HEK293 (cell line): ENCODE results near the gene SLC18A3.

Experiments used
- CTCF ChIA-PET: fragments of 350-600 bp; formaldehyde crosslinking; extraction: SDS; loops from one replicate; lab custom pipeline; 2021; ENCODE audit warnings: antibody characterized with exemption; lab: Yijun Ruan, JAX
- POLR2A ChIA-PET: fragments of 300-600 bp; formaldehyde crosslinking; extraction: SDS; loops from one replicate; lab custom pipeline; 2020; ENCODE audit warnings: antibody characterized with exemption, inconsistent platforms; lab: Yijun Ruan, JAX
- H3K27ac ChIP-seq: fragments of 200-500 bp; sonication (Bioruptor generic); 2 replicates; pipeline ENCODE4 v1.5.1; 2014; ENCODE audit warnings: low read depth, low read length, control low read depth, inconsistent platforms; ENCODE audit errors: extremely low read depth
- H3K36me3 ChIP-seq, 2 experiments: fragments of 200-500 bp in 1 of 2; sonication (Bioruptor generic) in 1 of 2; 1 replicate in 1 of 2; 2 replicates in 1 of 2; pipeline ENCODE4 v1.5.1; 2014 to 2017; ENCODE audit warnings: inconsistent platforms in 2 of 2, low read length in 2 of 2; ENCODE audit not compliant: control insufficient read depth in 2 of 2, insufficient read depth in 1 of 2
- H3K4me1 ChIP-seq: fragments of 200-500 bp; sonication (Bioruptor generic); 2 replicates; pipeline ENCODE4 v1.5.1; 2014; ENCODE audit warnings: mild to moderate bottlenecking, low read length, inconsistent platforms; ENCODE audit not compliant: control insufficient read depth, insufficient read depth
- H3K4me3 ChIP-seq: 2 replicates; pipeline ENCODE4 v1.5.1; 2011; ENCODE audit warnings: low read depth, mild to moderate bottlenecking, control low read depth, low read length, moderate library complexity
- H3K9me3 ChIP-seq: fragments of 200-500 bp; sonication (Bioruptor generic); 2 replicates; pipeline ENCODE4 v1.5.1; 2014; ENCODE audit warnings: low read depth, low read length, inconsistent platforms; ENCODE audit not compliant: control insufficient read depth, insufficient read depth
- BCL6B ChIP-seq: fragments of 450-650 bp; formaldehyde crosslinking; IDR thresholded peaks from 2 replicates; pipeline ENCODE4 v1.5.1; 2017; ENCODE audit warnings: missing biosample characterization, missing genetic modification characterization
- FEZF1 ChIP-seq: fragments of 450-650 bp; formaldehyde crosslinking; IDR thresholded peaks from 2 replicates; pipeline ENCODE4 v1.5.1; 2016; ENCODE audit warnings: missing biosample characterization, missing genetic modification characterization
- GLI4 ChIP-seq: fragments of 450-650 bp; formaldehyde crosslinking; IDR thresholded peaks from 2 replicates; pipeline ENCODE4 v1.5.1; 2016; ENCODE audit warnings: missing biosample characterization, missing genetic modification characterization
- IKZF3 ChIP-seq: fragments of 450-650 bp; IDR thresholded peaks from 2 replicates; pipeline ENCODE4 v1.5.0; 2018; ENCODE audit warnings: missing biosample characterization, mild to moderate bottlenecking, missing genetic modification characterization, moderate library complexity
- KLF10 ChIP-seq: fragments of 450-650 bp; IDR thresholded peaks from 2 replicates; pipeline ENCODE4 v1.5.1; 2018; ENCODE audit warnings: missing biosample characterization, mild to moderate bottlenecking, missing genetic modification characterization
- MZF1 ChIP-seq: fragments of 450-650 bp; formaldehyde crosslinking; IDR thresholded peaks from 2 replicates; pipeline ENCODE4 v1.5.1; 2017; ENCODE audit warnings: missing biosample characterization, missing genetic modification characterization, borderline replicate concordance
- PBX3 ChIP-seq: sonication (generic); formaldehyde crosslinking; IDR thresholded peaks from 2 replicates; pipeline ENCODE4 v1.8.1; 2022; ENCODE audit warnings: mild to moderate bottlenecking, moderate library complexity, missing genetic modification reagents
- SCRT1 ChIP-seq: fragments of 450-650 bp; formaldehyde crosslinking; IDR thresholded peaks from 2 replicates; pipeline ENCODE4 v1.5.1; 2016; ENCODE audit warnings: missing biosample characterization, missing genetic modification characterization, borderline replicate concordance
- SETDB1 ChIP-seq: IDR thresholded peaks from one replicate; pipeline ENCODE4 v1.6.1; 2017; ENCODE audit warnings: mild to moderate bottlenecking, low read length, moderate library complexity, mixed read lengths; ENCODE audit not compliant: insufficient read length
- SP2 ChIP-seq: fragments of 450-650 bp; formaldehyde crosslinking; IDR thresholded peaks from 2 replicates; pipeline ENCODE4 v1.5.1; 2016; ENCODE audit warnings: missing biosample characterization, missing genetic modification characterization
- ZBTB21 ChIP-seq: fragments of 450-650 bp; formaldehyde crosslinking; IDR thresholded peaks from 2 replicates; pipeline ENCODE4 v1.5.1; 2017; ENCODE audit warnings: missing biosample characterization, missing genetic modification characterization
- ZBTB26 ChIP-seq: fragments of 450-650 bp; formaldehyde crosslinking; optimal IDR thresholded peaks from 2 replicates; pipeline ENCODE3; 2016; ENCODE audit warnings: missing biosample characterization, mild to moderate bottlenecking, missing genetic modification characterization
- ZBTB6 ChIP-seq: fragments of 450-650 bp; formaldehyde crosslinking; IDR thresholded peaks from 2 replicates; pipeline ENCODE4 v1.5.1; 2017; ENCODE audit warnings: missing biosample characterization, missing genetic modification characterization
- ZFHX2 ChIP-seq: fragments of 450-650 bp; formaldehyde crosslinking; conservative IDR thresholded peaks from 2 replicates; pipeline ENCODE4 v1.5.1; 2016; ENCODE audit warnings: missing biosample characterization, missing genetic modification characterization
- ZNF366 ChIP-seq: fragments of 450-650 bp; formaldehyde crosslinking; conservative IDR thresholded peaks from 2 replicates; pipeline ENCODE4 v1.5.1; 2016; ENCODE audit warnings: missing biosample characterization, missing genetic modification characterization
- ZNF404 ChIP-seq: fragments of 450-650 bp; formaldehyde crosslinking; IDR thresholded peaks from 2 replicates; pipeline ENCODE4 v1.5.1; 2017; ENCODE audit warnings: missing biosample characterization, missing genetic modification characterization
- ZNF501 ChIP-seq: fragments of 450-650 bp; formaldehyde crosslinking; IDR thresholded peaks from 2 replicates; pipeline ENCODE4 v1.5.1; 2016; ENCODE audit warnings: missing biosample characterization, missing genetic modification characterization
- ZNF510 ChIP-seq: fragments of 450-650 bp; formaldehyde crosslinking; IDR thresholded peaks from 2 replicates; pipeline ENCODE4 v1.5.1; 2018; ENCODE audit warnings: mild to moderate bottlenecking, missing genetic modification characterization, missing biosample characterization; ENCODE audit not compliant: insufficient replicate concordance
- ZNF558 ChIP-seq: fragments of 450-650 bp; formaldehyde crosslinking; IDR thresholded peaks from 2 replicates; pipeline ENCODE4 v1.5.1; 2016; ENCODE audit warnings: missing biosample characterization, missing genetic modification characterization
- ZNF580 ChIP-seq: fragments of 450-650 bp; formaldehyde crosslinking; IDR thresholded peaks from 2 replicates; pipeline ENCODE4 v1.5.1; 2016; ENCODE audit warnings: missing biosample characterization, missing genetic modification characterization
- ZNF600 ChIP-seq: fragments of 450-650 bp; formaldehyde crosslinking; IDR thresholded peaks from 2 replicates; pipeline ENCODE4 v1.5.1; 2016; ENCODE audit warnings: missing biosample characterization, missing genetic modification characterization
- ZNF658 ChIP-seq: fragments of 450-650 bp; formaldehyde crosslinking; IDR thresholded peaks from 2 replicates; pipeline ENCODE4; 2016; ENCODE audit warnings: missing biosample characterization, missing genetic modification characterization
- ZNF660 ChIP-seq: fragments of 450-650 bp; IDR thresholded peaks from 2 replicates; pipeline ENCODE4 v1.5.1; 2018; ENCODE audit warnings: missing biosample characterization, mild to moderate bottlenecking, missing genetic modification characterization
- ZNF707 ChIP-seq: fragments of 450-650 bp; formaldehyde crosslinking; IDR thresholded peaks from 2 replicates; pipeline ENCODE4 v1.5.1; 2016; ENCODE audit warnings: missing biosample characterization, missing genetic modification characterization
- ZSCAN18 ChIP-seq: fragments of 450-650 bp; formaldehyde crosslinking; IDR thresholded peaks from 2 replicates; pipeline ENCODE4 v1.5.1; 2016; ENCODE audit warnings: missing biosample characterization, missing genetic modification characterization

SLC18A3 gene

GRCh38 chr10:49610114-49610457, at the start of gene SLC18A3:
TSS of gene SLC18A3 (plus strand) at chr10:49610310. CDS start at chr10:49610741, 431 bp downstream.
- ChIA-PET CTCF (interaction anchor here (3.2 kb wide), 1 partner anchor 15 kb away, joined by 10 read pairs; no protein-coding TSS in a partner anchor), POLR2A (no interaction called here)
- no peak within 1 kb of the TSS for H3K27ac ChIP-seq
- peak; percentile 39 for TF ChIP-seq SP2 (tag by site-specific recombination)
- TF ChIP-seq ZFHX2 (tag by site-specific recombination), result peak; percentile 64
- no peak for TF ChIP-seq ZNF707 (tag by site-specific recombination)
- H3K9me3 ChIP-seq, result no peaks in the 10 kb centered on the region
- H3K4me3 ChIP-seq, result no peak within 1 kb of the TSS
- no peaks in the 10 kb centered on the region for H3K36me3 ChIP-seq
- no peaks in the 10 kb centered on the region; the same call in 1 of the 2 replicates for H3K4me1 ChIP-seq

- POLR2A ChIA-PET, result no interaction called here
- Histone ChIP-seq H3K4me1 (no peaks in the 10 kb centered on the region), H3K36me3 (no peaks in the 10 kb centered on the region), H3K4me3 (no peak overlapping the region), H3K27ac (no peak overlapping the region)
- no peak for TF ChIP-seq ZBTB26 (tag by site-specific recombination)
- TF ChIP-seq ZNF658 (tag by site-specific recombination), result no peak
- TF ChIP-seq ZNF580 (tag by site-specific recombination), result no peak
- TF ChIP-seq ZNF510 (tag by site-specific recombination), result no peak
- no peak for TF ChIP-seq PBX3 (CRISPR knock-in tag)
- TF ChIP-seq ZBTB6 (tag by site-specific recombination), result no peak
- no peak for TF ChIP-seq ZBTB21
- TF ChIP-seq ZNF600 (tag by site-specific recombination), result no peak
- TF ChIP-seq, all 188 proteins: peak for 0
- CTCF ChIA-PET, result no interaction called here
- H3K9me3 ChIP-seq, result no peaks in the 10 kb centered on the region
These were observed 49.6 kb upstream of the SLC18A3 start for GRCh38 chr10:49560526-49560925.

- no peak overlapping the region for H3K27ac ChIP-seq
- POLR2A ChIA-PET, result no interaction called here
- CTCF ChIA-PET, result interaction anchor here (1.0 to 1.9 kb wide), 2 partner anchors 24 to 30 kb away, joined by 3 to 9 read pairs; partner anchors contain the start of gene ERCC6
- TF ChIP-seq ZNF558 (no peak), ZSCAN18 (no peak), ZNF404 (tag by site-specific recombination) (no peak), GLI4 (tag by site-specific recombination) (no peak), ZNF366 (tag by site-specific recombination) (no peak), ZBTB26 (tag by site-specific recombination) (no peak), SCRT1 (tag by site-specific recombination) (no peak), SETDB1 (no peak), IKZF3 (tag by site-specific recombination) (no peak), FEZF1 (tag by site-specific recombination) (no peak), ZNF660 (no peak), BCL6B (tag by site-specific recombination) (no peak), ZNF501 (tag by site-specific recombination) (no peak), MZF1 (tag by site-specific recombination) (no peak), KLF10 (no peak)
These were observed 47.2 kb upstream of the SLC18A3 start for GRCh38 chr10:49562893-49563292.

More at GRCh38 chr10:49562893-49563292, 47.2 kb upstream of the SLC18A3 start:
- H3K4me3 ChIP-seq, result no peak overlapping the region
- H3K9me3 ChIP-seq, result no peaks in the 10 kb centered on the region
- H3K4me1 ChIP-seq, result no peaks in the 10 kb centered on the region
- H3K36me3 ChIP-seq, result no peaks in the 10 kb centered on the region
